Colonic mucosa (tissue), 4 donors: Measurements from ENCODE around the gene DISC1. TPM values are rescaled to one million over a fixed set of nuclear protein-coding genes. Genes with fewer than 3 reads are reported as not detected.

ENCODE experiments used
- DNase-seq: peaks from one replicate; pipeline ENCODE4 v3.0.0-alpha.2; 2020
- H3K27ac ChIP-seq: fragments of 200-600 bp; one replicate; pipeline ENCODE4 v1.8.0; 2021
- H3K27me3 ChIP-seq: fragments of 200-600 bp; one replicate; pipeline ENCODE4 v1.8.0; 2021
- H3K36me3 ChIP-seq: fragments of 200-600 bp; one replicate; pipeline ENCODE4 v1.8.0; 2021
- H3K4me1 ChIP-seq: fragments of 200-600 bp; one replicate; pipeline ENCODE4 v1.8.0; 2021; ENCODE audit warnings: mild to moderate bottlenecking
- H3K4me3 ChIP-seq: fragments of 200-600 bp; one replicate; pipeline ENCODE4 v1.8.0; 2021
- H3K9ac ChIP-seq, 2 donors: one replicate each; pipeline ENCODE4 v1.7.0; 2013; ENCODE audit warnings: control low read depth in 2 of 2, low read depth in 2 of 2, low read length in 2 of 2
- H3K9me3 ChIP-seq: fragments of 200-600 bp; one replicate; pipeline ENCODE4 v1.8.0; 2021
- CTCF ChIP-seq: fragments of 200-600 bp; IDR thresholded peaks from one replicate; pipeline ENCODE4 v1.8.0; 2022; ENCODE audit warnings: antibody characterized with exemption, mild to moderate bottlenecking
- intact Hi-C: fragments of 100-400 bp; cut with DNase I; formaldehyde crosslinking; loops from one replicate; pipeline ENCODE4 v1.14.1; 2022
- total RNA-seq, 2 donors: library from RNA; stranded (reverse); fragmentation: NEBNext Ultra II Directional in 1 of 2; extraction: Animal tissue kit (Norgen Biotek cat#: 25700) in 1 of 2; gene quantifications; one replicate each; pipeline ENCODE4 v1.2.1, GENCODE V29; 2021
- donor health status: healthy.
- donor health status: DM: no; HTN: no; CAD: no.
- donor health status: DM: no; HTN: no; CAD: no.

DISC1 gene
- total RNA-seq, 2 donors from 2014 or later = 3.4 to 5.3 TPM

- Histone ChIP-seq H3K4me1 (no peaks in the 10 kb centered on the region), H3K27me3 (no peaks in the 10 kb centered on the region), H3K36me3 (no peaks in the 10 kb centered on the region), H3K4me3 (no peak overlapping the region), H3K9ac (no peak overlapping the region), H3K27ac (no peak overlapping the region), H3K9me3 (no peaks in the 10 kb centered on the region)
- no peak for TF ChIP-seq CTCF
- no peak for DNase-seq
- intact Hi-C loops = no loop called here
Measured at GRCh38 chr1:231821281-231821680, 194.7 kb downstream of the DISC1 start.

- H3K9ac ChIP-seq = no peak overlapping the region
- TF ChIP-seq CTCF = no peak
- intact Hi-C loops = no loop called here
- no peak for DNase-seq
- H3K27ac ChIP-seq = no peak overlapping the region
- no peaks in the 10 kb centered on the region for H3K27me3 ChIP-seq
- H3K9me3 ChIP-seq = no peaks in the 10 kb centered on the region
- no peaks in the 10 kb centered on the region for H3K36me3 ChIP-seq
- H3K4me3 ChIP-seq = no peak overlapping the region
- H3K4me1 ChIP-seq = no peaks in the 10 kb centered on the region
Measured at GRCh38 chr1:231822041-231822440, 195.5 kb downstream of the DISC1 start.

GRCh38 chr1:231826566-231826965 lies 200.0 kb downstream of the DISC1 start:
- DNase-seq = no peak
- no peaks in the 10 kb centered on the region for H3K27me3 ChIP-seq
- no peaks in the 10 kb centered on the region for H3K36me3 ChIP-seq
- no peaks in the 10 kb centered on the region for H3K9me3 ChIP-seq
- H3K4me1 ChIP-seq = no peaks in the 10 kb centered on the region
- no peak for TF ChIP-seq CTCF
- H3K9ac ChIP-seq = no peak overlapping the region
- H3K4me3 ChIP-seq = no peak overlapping the region
- intact Hi-C loops = no loop called here
- no peak overlapping the region for H3K27ac ChIP-seq

GRCh38 chr1:231827337-231828105 lies 200.9 kb downstream of the DISC1 start:
- intact Hi-C loops = no loop called here
- no peak overlapping the region for H3K27ac ChIP-seq
- no peak overlapping the region for H3K9ac ChIP-seq
- no peak overlapping the region for H3K4me3 ChIP-seq
- no peaks in the 10 kb centered on the region for H3K4me1 ChIP-seq
- no peaks in the 10 kb centered on the region for H3K36me3 ChIP-seq
- H3K9me3 ChIP-seq = no peaks in the 10 kb centered on the region
- no peak for TF ChIP-seq CTCF
- H3K27me3 ChIP-seq = no peaks in the 10 kb centered on the region
- no peak for DNase-seq

GRCh38 chr1:231828182-231828920 lies 201.8 kb downstream of the DISC1 start:
- Histone ChIP-seq H3K36me3 (no peaks in the 10 kb centered on the region), H3K4me3 (no peak overlapping the region), H3K4me1 (no peaks in the 10 kb centered on the region), H3K27ac (no peak overlapping the region), H3K9me3 (no peaks in the 10 kb centered on the region), H3K27me3 (no peaks in the 10 kb centered on the region), H3K9ac (no peak overlapping the region)
- no peak for TF ChIP-seq CTCF
- intact Hi-C loops = no loop called here
- DNase-seq = no peak
